CD1c-positive myeloid dendritic cell (primary cell): ENCODE measurements around the gene ADAMTS15.

Experiments
- DNase-seq: peaks from one replicate; pipeline ENCODE4 v3.0.0-alpha.2; 2016; ENCODE audit errors: extremely low spot score

Gene ADAMTS15

GRCh38 chr11:130476922-130477491, 28.6 kb downstream of the ADAMTS15 start:
- no peak for DNase-seq

GRCh38 chr11:130477586-130478203, 29.2 kb downstream of the ADAMTS15 start:
- no peak for DNase-seq

- DNase-seq, result no peak
Measured at GRCh38 chr11:130478204-130478701, 29.8 kb downstream of the ADAMTS15 start.

- no peak for DNase-seq
Measured at GRCh38 chr11:130478881-130479280, 30.4 kb downstream of the ADAMTS15 start.

GRCh38 chr11:130480186-130480585, 31.7 kb downstream of the ADAMTS15 start:
- no peak for DNase-seq

- no peak for DNase-seq
Measured at GRCh38 chr11:130480711-130481140, 32.3 kb downstream of the ADAMTS15 start.

- DNase-seq, result no peak
Measured at GRCh38 chr11:130483124-130483523, 34.7 kb downstream of the ADAMTS15 start.

GRCh38 chr11:130485983-130486382, 37.5 kb downstream of the ADAMTS15 start:
- no peak for DNase-seq

GRCh38 chr11:130486391-130486836, 38.0 kb downstream of the ADAMTS15 start:
- DNase-seq, result no peak

GRCh38 chr11:130486987-130487923, 38.8 kb downstream of the ADAMTS15 start:
- DNase-seq, result no peak

- DNase-seq, result no peak
Measured at GRCh38 chr11:130487924-130488815, 39.7 kb downstream of the ADAMTS15 start.

- no peak for DNase-seq
Measured at GRCh38 chr11:130488848-130489584, 40.6 kb downstream of the ADAMTS15 start.

- DNase-seq, result no peak
Measured at GRCh38 chr11:130489716-130490115, 41.3 kb downstream of the ADAMTS15 start.

GRCh38 chr11:130490682-130491449, 42.4 kb downstream of the ADAMTS15 start:
- DNase-seq, result no peak

GRCh38 chr11:130498181-130498580, 49.7 kb downstream of the ADAMTS15 start:
- no peak for DNase-seq

- DNase-seq, result no peak
Measured at GRCh38 chr11:130499828-130500227, 51.4 kb downstream of the ADAMTS15 start.

GRCh38 chr11:130504317-130504716, 55.9 kb downstream of the ADAMTS15 start:
- DNase-seq, result no peak

GRCh38 chr11:130508913-130509312, 60.5 kb downstream of the ADAMTS15 start:
- no peak for DNase-seq

- DNase-seq, result no peak
Measured at GRCh38 chr11:130509942-130510341, 61.5 kb downstream of the ADAMTS15 start.
